HG02623 (cell line): ENCODE measurements around the gene ZNF212.

ENCODE experiments used
- ATAC-seq: cut with Tn5 transposase; IDR thresholded peaks from one replicate; pipeline ENCODE4 v1.9.1; 2021; ENCODE audit warnings: moderate library complexity; ENCODE audit not compliant: unreplicated experiment

Gene ZNF212

DNA sequence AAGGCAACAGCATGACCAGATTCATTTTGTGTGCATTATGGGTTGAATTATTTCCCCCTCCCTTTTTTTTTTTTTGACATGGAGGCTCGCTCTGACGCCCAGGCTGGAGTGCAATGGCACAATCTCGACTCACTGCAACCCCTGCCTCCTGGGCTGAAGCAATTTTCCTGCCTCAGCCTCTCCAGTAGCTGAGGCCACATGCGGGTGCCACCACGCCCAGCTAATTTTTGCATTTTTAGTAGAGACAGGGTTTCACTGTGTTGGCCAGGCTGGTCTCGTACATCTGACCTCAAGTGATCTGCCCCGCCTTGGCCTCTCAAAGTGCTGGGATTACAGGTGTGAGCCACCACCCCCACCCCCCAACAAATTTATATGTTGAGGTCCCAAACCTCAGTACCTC lies 64.6 kb downstream of the ZNF212 start:
- ATAC-seq, result no peak
